Glutamatergic neuron (in vitro differentiated cells): ENCODE data around the gene UBE4B. TPM values are rescaled to one million over a fixed set of nuclear protein-coding genes. Genes with fewer than 3 reads are reported as not detected.
A peak's percentile ranks its signal among the peaks of the same experiment; 100 is the strongest.

Experiments
- DNase-seq: peaks from one replicate; pipeline ENCODE4 v3.0.0; 2022
- H3K27ac Mint-ChIP-seq: one replicate; pipeline ENCODE4 v1.8.0; 2020; ENCODE audit warnings: mild to moderate bottlenecking, mixed read lengths, inconsistent platforms; ENCODE audit not compliant: unreplicated experiment
- H3K27me3 Mint-ChIP-seq: one replicate; pipeline ENCODE4 v1.8.0; 2020; ENCODE audit warnings: mild to moderate bottlenecking, moderate library complexity, mixed read lengths, inconsistent platforms; ENCODE audit not compliant: unreplicated experiment
- H3K36me3 Mint-ChIP-seq: one replicate; pipeline ENCODE4 v1.8.0; 2020; ENCODE audit warnings: mild to moderate bottlenecking, mixed read lengths, inconsistent platforms; ENCODE audit not compliant: unreplicated experiment
- H3K4me1 Mint-ChIP-seq: one replicate; pipeline ENCODE4 v1.8.0; 2020; ENCODE audit warnings: mild to moderate bottlenecking, low read depth, mixed read lengths, inconsistent platforms; ENCODE audit not compliant: unreplicated experiment
- H3K4me3 Mint-ChIP-seq: one replicate; pipeline ENCODE4 v1.8.0; 2020; ENCODE audit warnings: mild to moderate bottlenecking, mixed read lengths, inconsistent platforms; ENCODE audit not compliant: unreplicated experiment
- H3K9me3 Mint-ChIP-seq: one replicate; pipeline ENCODE4 v1.8.0; 2020; ENCODE audit warnings: mild to moderate bottlenecking, moderate library complexity, mixed read lengths, inconsistent platforms; ENCODE audit not compliant: unreplicated experiment
- total RNA-seq: library from RNA; stranded (reverse); fragmentation: NEBNext Ultra II Directional; extraction: Animal tissue kit (Norgen Biotek cat#: 25700); gene quantifications from one replicate; pipeline ENCODE4 v1.2.1, GENCODE V29; 2021; ENCODE audit not compliant: unreplicated experiment
- TF ChIP-seq, protein P1 (sequence below): fragments of 200-600 bp; sonication (generic); IDR thresholded peaks from one replicate; pipeline ENCODE4 v1.5.0; 2021; ENCODE audit not compliant: partially characterized antibody, unreplicated experiment

Gene UBE4B
- total RNA-seq, 1 donor from 2014 or later = 94.1 TPM

DNA sequence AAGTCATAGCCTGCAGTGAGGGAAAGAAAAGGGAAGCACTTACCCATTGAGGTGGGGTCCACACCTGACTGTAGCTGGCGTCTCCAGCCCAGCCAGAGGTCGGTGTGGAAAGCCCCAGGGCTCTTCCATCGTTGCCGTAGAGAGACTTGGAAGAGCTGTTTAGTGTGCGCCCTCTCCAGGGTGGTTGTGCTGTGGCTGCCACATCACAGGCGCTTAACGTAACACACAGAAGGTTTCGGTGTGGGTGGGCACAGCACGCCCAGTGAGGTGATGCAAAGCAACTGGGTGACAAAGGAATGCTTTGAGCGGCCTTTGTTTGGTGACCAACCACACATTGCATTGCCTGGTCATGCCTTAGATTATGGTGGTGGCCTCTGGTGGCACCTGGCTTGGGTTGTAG, 140.8 kb downstream of the UBE4B start:
- TF ChIP-seq, protein P1, sequence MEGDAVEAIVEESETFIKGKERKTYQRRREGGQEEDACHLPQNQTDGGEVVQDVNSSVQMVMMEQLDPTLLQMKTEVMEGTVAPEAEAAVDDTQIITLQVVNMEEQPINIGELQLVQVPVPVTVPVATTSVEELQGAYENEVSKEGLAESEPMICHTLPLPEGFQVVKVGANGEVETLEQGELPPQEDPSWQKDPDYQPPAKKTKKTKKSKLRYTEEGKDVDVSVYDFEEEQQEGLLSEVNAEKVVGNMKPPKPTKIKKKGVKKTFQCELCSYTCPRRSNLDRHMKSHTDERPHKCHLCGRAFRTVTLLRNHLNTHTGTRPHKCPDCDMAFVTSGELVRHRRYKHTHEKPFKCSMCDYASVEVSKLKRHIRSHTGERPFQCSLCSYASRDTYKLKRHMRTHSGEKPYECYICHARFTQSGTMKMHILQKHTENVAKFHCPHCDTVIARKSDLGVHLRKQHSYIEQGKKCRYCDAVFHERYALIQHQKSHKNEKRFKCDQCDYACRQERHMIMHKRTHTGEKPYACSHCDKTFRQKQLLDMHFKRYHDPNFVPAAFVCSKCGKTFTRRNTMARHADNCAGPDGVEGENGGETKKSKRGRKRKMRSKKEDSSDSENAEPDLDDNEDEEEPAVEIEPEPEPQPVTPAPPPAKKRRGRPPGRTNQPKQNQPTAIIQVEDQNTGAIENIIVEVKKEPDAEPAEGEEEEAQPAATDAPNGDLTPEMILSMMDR = no peak
- Mint-ChIP-seq H3K4me3 (no peak overlapping the region), H3K27ac (no peak overlapping the region), H3K9me3 (peaks cover 4% of the 10 kb centered on the region), H3K27me3 (peaks cover 1% of the 10 kb centered on the region), H3K4me1 (peaks cover 5% of the 10 kb centered on the region), H3K36me3 (peaks cover 12% of the 10 kb centered on the region)
- DNase-seq = no peak

DNA sequence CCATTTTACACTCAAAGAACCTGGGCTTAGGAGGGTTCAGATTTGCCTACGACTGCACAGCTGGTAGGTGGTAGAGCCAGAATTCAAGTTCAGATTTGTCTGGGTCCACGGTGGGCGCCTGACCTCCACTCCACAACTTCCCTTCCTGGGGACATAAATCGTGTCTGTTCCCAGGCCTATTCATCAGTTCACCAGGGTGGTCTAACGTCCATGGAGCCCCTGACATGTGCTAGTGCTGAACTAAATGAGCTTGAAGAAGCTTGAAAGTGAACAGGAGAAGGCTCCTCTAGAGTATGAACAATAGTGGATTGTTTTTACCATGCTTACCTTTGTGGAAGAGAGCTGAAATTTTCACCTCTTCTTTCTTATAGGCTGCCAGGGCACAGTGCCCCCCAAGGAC, 145.1 kb downstream of the UBE4B start:
- Mint-ChIP-seq H3K27ac (peak overlapping the region; percentile 84), H3K4me1 (peaks cover 23% of the 10 kb centered on the region), H3K27me3 (peaks cover 1% of the 10 kb centered on the region), H3K4me3 (no peak overlapping the region), H3K36me3 (peaks cover 12% of the 10 kb centered on the region), H3K9me3 (peaks cover 7% of the 10 kb centered on the region)
- TF ChIP-seq, protein P1 = no peak
- no peak for DNase-seq

DNA sequence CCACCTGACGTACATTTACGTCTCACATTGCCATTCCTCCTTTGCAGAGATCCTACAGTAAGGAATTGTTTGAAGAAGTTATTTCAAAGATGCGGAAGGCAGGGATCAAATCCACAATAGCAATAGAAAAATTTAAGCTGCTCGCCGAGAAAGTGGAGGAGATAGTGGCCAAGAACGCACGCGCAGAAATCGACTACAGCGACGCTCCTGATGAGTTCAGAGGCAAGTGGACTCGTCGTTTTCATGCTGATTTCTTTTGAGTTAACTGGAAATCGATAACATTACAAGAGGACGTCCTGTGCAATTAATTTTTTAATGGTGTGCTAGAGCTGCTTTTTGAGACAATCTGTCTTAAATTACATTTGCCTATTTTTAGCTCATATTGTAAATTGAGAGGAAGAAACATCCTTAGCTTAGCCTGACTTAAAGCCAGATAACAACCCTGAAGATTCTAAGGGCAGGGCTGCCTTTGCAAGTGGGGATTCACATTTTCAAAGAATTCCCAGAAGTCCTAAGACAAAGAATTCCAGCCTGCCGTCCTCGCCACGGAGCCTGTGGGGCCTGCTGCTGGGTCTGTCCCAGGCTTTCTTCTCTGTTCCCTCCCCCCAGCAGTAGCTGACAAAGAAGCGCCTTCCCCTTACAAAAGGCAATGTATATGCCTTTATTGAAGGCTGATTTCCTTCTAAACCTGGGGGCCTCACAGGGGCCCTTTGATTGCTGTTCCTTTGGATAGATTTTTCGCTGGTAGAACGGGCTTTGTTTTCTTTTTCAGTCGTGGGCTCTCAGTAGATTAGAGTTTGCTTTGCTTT, 146.0 kb downstream of the UBE4B start:
- peaks cover 1% of the 10 kb centered on the region for H3K27me3 Mint-ChIP-seq
- TF ChIP-seq, protein P1 = no peak
- peaks cover 23% of the 10 kb centered on the region for H3K4me1 Mint-ChIP-seq
- peak overlapping the region; percentile 65 for H3K4me3 Mint-ChIP-seq
- H3K9me3 Mint-ChIP-seq = peaks cover 7% of the 10 kb centered on the region
- peak; percentile 67 for DNase-seq
- H3K27ac Mint-ChIP-seq = peak overlapping the region; percentile 99
- H3K36me3 Mint-ChIP-seq = peaks cover 12% of the 10 kb centered on the region

DNA sequence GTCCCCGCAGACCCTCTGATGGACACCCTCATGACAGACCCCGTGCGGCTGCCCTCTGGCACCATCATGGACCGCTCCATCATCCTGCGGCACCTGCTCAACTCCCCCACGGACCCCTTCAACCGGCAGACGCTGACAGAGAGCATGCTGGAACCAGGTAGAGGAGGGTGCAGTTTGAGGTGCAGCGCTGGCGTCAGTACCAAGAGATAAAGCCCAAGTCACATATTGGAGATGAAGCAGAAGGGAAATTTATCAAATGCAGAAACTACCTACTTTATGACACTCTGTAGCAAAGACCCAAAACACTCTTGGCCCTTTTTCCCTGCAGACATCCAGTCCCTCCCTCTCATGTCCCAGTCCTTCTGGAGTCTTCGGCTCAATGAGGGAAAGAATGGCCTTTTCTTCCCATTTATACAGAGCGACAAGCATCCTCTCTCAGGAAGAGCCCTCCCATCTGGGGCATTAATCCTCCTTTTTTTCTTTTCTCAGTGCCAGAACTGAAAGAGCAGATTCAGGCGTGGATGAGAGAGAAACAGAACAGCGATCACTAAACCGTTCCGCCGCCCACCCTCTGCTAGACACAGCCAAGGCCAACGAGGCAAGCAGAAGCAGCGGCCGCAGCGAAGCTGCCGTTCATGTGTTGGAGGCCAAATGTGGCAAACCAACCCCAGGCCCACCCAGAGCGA, 146.8 kb downstream of the UBE4B start:
- H3K4me3 Mint-ChIP-seq = peak overlapping the region; percentile 65
- TF ChIP-seq, protein P1 = no peak
- peaks cover 12% of the 10 kb centered on the region for H3K36me3 Mint-ChIP-seq
- H3K4me1 Mint-ChIP-seq = peaks cover 23% of the 10 kb centered on the region
- no peak for DNase-seq
- peak overlapping the region; percentile 99 for H3K27ac Mint-ChIP-seq
- peaks cover 4% of the 10 kb centered on the region for H3K27me3 Mint-ChIP-seq
- peaks cover 7% of the 10 kb centered on the region for H3K9me3 Mint-ChIP-seq

DNA sequence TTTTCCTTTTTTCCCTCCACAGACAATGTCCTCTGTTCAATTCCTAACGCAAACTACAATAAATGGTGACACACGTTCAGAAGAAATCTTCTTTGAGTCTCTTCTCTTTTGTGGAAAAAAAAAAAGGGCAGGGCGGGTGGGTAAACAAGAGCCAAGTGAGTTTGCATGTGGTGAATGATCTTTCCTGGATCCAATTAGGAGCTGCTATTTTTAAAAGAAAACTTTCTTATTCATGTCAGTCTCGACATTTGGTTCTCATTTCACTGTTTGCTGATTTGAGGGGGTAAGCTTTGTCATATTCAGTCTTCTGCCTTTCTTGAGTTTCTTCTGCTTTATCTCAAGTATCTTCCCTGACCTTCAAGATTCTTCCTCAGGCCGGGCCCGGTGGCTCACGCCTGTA, 148.4 kb downstream of the UBE4B start:
- Mint-ChIP-seq H3K27ac (no peak overlapping the region), H3K4me1 (peaks cover 23% of the 10 kb centered on the region), H3K36me3 (peaks cover 8% of the 10 kb centered on the region), H3K4me3 (no peak overlapping the region), H3K27me3 (peaks cover 3% of the 10 kb centered on the region), H3K9me3 (peaks cover 6% of the 10 kb centered on the region)
- no peak for DNase-seq
- TF ChIP-seq, protein P1 = no peak
